ENCODE results near the gene HMGN2.
A peak's percentile ranks its signal among the peaks of the same experiment; 100 is the strongest.

HMGN2 gene

GRCh38 chr1:26472320-26472900, at the start of gene HMGN2:
TSS of gene HMGN2 (plus strand) at chr1:26472440. CDS start at chr1:26472613, 173 bp downstream.
- DNase-seq = peak; percentile 65 to 86 (median 77)

GRCh38 chr1:26429721-26430120, 42.5 kb upstream of the HMGN2 start:
- DNase-seq = no peak

DNA sequence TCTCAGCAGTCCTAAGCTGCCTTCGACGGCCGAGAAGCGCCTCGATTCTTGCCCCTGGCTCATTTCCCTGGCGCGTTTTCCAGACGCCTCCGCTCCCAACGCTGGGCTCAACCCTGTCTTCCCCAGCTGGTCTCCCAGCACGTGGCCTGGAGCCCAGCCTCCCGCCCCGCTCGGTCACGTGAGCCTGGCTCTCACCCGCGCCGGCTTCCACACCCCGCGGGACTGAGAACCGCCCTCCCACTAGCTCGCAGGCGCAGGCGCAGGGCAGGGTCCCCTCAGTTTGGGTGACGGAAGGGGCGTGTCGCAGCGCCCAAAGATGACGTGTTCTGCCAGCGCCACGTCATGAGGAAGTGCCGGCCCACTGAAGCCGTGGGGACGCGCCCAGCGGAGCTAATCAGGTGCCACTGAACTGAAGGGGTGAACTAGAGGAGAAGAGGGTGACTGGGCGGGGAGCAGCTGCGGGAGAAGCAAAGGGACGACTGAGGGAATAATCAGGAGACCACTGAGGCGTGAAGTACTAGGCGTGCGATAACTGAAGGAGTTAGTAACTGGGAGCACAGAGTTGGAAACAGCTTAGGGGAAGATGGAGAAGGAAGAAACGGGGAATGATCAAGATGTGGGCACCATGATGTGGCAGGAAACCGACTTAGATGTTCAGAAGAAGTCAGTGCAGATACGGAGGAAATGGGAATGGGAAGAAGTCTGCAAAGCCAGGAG, 40.1 kb upstream of the HMGN2 start, which contains the start of gene DHDDS:
DHDDS (plus strand) TSS at position 343 of the 717 bp plus-strand sequence. CDS start 625 bp downstream, outside the sequence.
- DNase-seq = peak; percentile 94 to 97 (median 95)

- no peak for DNase-seq
These were observed 39.4 kb upstream of the HMGN2 start for GRCh38 chr1:26432793-26433192.

DNA sequence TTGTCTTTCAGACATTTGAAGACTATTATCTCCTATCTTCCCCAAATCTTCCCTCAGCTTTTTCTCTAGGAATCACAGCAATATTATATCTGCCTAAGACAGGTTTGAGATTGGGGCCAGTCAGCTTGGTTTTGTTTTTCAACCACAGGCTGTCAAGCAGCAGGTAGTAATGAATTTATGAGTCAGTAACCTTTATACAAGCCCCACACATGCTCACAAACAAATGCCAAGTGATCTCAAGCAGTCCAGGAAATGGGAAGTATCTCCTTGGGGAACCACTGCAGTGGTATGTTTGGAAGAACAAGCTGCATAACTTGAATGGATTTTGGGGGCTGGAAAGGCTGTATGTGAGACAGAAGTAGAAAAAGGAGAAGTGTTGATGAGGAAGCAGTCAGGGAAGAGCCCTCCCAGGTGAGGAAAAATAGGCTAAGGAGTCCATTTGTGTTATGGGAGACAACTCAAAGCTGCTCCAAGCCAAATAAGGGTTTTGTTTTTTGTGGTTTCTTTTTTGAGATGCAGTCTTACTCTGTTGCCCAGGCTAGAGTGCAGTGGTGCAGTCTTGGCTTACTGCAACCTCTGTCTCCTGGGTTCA, 38.0 kb upstream of the HMGN2 start:
- DNase-seq = no peak

DNA sequence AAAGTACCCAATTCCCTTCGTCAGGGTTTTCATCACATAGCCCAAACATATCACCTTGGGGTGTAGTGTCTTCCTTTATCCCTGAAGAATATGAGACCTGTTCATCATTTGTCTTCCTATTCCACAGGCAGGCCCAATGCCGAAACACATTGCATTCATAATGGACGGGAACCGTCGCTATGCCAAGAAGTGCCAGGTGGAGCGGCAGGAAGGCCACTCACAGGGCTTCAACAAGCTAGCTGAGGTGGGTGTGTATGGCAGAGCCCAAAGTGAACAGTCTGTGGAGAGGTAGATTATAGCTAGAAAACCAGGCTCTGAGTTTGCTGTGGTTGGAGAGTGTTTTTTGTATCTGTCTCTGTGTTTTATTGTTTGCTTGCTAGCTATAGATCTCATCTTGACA, 34.2 kb upstream of the HMGN2 start:
- DNase-seq = no peak

DNA sequence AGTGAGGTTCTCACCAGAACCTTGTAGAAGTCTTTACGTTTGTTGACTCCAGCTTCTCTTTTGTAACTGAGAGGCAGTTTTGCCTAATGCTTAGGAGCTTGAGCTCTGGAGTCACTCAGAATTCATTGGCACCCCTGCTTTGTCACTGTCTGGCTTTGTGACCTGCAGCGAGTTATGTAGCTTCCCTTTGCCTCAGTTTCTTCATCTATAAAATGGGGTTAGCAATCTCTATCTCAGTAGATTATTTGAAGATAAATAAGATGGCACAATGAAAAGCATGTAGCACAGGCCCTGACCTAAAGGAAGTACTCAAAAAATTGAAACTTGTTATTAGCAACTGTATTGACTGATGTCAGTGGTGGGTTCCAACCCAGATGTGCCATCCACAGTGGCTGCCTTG, 32.0 kb upstream of the HMGN2 start:
- DNase-seq = no peak

- no peak for DNase-seq
These were observed 22.4 kb upstream of the HMGN2 start for GRCh38 chr1:26449868-26450267.

GRCh38 chr1:26450908-26451307, 21.3 kb upstream of the HMGN2 start:
- DNase-seq = no peak

DNA sequence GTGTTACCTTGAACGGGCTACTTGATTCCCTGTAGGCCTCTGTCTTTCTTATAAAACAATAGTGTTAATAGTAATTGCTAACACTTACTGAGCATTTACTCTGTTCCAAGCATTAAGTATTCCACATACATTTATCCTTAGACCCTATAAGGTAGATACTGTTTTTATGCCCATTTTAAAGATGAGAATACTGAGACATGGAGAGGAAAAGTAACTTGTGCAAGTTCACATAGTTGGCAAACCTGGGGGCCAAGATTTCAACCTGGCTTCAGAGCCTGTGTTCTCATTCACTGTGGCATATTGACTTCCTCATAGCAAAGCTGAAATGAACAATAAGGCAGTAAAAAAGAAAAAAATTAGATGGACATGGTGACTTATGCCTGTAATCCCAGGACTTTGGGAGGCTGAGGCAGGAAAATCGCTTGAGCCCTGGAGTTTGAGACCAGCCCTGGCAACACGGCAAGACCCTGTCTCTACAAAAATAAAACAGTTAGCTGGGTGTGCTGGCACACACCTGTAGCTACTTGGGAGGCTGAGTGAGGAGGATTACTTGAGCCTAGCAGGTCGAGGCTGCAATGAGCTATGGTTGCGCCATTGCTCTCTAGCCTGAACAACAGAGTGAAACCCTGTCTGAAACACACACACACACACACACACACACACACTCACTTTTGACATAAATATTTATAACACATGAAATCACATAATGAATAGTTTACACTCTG, 19.6 kb upstream of the HMGN2 start:
- no peak for DNase-seq

DNA sequence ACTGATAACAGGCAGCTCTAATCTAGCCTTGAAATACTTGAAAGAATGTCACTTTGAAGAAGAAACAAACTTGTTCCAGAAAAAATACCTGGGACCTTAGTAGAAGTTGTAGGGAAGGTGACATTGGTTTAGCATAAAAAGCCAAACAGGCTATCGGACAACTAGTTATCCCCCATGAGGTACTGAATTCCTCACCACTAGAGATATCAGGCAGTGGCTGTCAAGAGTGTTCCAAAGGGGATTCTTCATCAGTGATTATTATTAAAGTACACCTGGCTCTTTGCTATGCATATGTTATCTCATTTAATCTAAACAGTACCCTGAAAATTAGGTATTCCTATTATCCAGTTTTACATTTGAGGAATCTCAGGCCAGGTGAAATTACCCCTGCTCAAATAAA, 13.1 kb upstream of the HMGN2 start:
- DNase-seq = no peak

GRCh38 chr1:26459573-26460031, 12.6 kb upstream of the HMGN2 start:
- no peak for DNase-seq

DNA sequence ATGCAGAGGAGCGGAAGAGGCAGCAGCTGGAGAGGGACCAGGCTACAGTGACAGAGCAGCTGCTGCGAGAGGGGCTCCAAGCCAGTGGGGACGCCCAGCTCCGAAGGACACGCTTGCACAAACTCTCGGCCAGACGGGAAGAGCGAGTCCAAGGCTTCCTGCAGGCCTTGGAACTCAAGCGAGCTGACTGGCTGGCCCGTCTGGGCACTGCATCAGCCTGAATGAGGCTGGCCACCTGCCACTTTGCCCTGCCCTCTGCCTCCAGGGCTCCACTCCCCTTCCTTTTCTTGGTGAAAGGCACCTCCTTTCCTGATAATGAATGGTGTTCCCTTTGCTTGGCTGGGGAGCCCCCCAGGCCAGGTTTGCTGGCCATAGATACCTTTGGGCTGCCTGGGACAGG, 3.3 kb upstream of the HMGN2 start:
- DNase-seq = no peak

- DNase-seq = no peak
These were observed 2.7 kb upstream of the HMGN2 start for GRCh38 chr1:26469558-26469957.

DNA sequence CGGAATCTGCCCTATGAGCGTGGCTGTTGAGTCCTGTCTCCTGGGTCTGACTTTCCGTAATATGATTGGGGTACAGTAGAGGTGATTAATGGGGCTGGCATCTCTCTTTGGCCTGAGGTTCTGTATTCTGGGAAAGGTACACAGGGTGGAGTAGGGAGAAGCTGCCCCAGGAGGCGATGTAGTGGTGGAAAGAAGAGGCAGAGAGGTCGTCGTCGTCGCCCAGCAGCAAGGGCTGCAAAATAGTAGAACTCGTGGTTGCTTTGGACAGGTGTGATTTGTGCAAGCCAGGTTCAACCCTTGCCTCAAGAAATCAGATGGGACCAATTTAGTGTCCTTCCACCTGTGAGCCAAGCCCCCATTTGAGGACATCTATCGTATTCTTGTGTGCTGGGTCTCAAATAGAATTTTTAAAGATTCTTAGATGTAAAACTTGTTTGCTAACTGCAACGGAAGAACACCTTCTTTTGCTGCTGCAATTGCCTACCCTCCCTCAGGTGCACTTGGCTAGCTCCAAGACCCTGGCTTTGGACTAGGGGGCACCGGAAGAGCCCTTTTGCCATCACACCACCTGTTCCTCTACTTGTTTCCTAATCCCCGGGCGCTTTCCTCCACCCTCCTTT, 1.3 kb upstream of the HMGN2 start:
- DNase-seq = no peak

GRCh38 chr1:26471498-26472319, 531 bp upstream of the HMGN2 start:
- peak in 1 of 4 experiments; percentile 19 for DNase-seq

DNA sequence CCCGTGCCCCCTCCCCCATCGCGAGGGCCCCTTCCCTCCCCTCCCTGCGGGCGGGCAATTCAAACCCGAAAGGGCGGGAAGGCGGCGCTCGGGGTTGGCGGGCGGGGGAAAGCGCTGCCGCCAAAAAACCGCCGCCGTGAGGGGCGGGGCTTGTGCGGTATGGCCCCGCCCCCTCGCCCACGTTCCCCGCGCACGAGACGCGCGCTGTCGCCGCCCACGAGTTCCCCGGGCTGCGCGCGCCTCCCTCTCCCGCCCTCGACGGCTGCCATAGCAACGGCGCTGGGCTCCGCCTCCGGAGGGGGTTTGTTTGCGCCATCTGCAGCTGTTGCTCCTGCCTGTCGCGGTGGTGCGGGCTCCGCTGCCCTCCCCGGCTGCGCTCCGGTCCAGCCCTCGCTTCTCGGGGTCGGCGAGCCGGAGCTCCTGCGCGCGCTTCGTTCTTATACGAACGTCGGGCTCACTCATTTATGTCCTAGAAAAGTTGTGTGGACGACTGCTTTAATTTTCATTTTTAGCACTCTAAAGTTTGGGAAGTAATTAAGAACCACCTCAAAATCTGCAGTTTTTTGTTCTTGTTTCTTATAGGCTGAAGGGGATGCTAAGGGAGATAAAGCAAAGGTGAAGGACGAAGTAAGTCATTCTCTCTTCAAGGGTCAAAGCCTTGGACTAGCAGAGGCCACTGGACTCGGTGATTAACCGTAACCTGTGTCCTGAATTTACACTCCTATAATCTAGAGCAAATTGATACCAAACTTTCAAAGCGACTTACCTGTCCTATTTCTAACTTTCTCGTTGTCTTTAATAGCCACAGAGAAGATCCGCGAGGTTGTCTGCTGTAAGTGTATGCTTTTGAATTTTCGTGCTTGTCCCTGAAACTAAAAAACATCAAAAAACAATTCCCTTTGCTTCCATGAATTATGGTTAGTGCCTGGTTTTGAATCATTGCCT, 933 bp downstream of the HMGN2 start:
- peak; percentile 89 to 96 (median 94) for DNase-seq

DNA sequence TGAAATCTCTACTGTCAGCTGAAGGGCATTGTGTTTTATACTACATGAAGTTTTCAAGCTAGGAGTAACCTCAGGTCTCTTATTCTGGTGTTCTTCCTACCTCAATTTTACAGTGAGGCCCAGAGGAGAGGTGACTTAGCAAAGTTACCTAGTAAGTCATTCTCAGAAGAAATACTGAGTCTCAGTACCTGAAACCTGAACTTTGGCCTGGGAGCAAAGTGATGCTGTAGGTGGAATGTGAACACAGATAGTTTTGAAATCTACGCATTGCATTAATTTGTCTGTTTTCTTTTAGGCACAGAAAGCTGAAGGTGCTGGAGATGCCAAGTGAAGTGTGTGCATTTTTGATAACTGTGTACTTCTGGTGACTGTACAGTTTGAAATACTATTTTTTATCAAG, 2.6 kb downstream of the HMGN2 start:
- no peak for DNase-seq

- DNase-seq = no peak
These were observed 3.7 kb downstream of the HMGN2 start for GRCh38 chr1:26475989-26476388.

DNA sequence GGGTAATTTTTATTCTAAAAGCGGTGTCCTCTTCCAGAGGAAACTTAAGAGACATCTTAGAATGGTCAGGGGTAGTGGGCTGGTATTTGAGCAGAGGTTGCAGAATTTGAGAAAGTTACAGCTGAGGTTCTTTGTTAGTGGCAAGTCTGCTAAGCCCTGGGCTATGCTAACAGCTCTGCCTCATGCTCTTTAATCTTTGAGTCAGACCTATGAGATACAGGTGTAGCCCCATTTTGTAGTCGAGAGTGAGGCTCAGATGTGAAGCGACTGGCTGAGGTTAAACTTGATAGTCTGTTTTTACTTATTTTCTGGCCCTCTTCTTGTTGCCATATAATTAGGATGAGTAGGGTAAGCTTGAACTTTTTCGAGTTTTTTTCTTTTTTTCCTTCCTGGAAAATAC, 4.7 kb downstream of the HMGN2 start:
- no peak for DNase-seq

All from activated CD4-positive, CD25-positive, alpha-beta regulatory T cell (primary cell).